Psoas muscle (tissue), 8 donors: Measurements from ENCODE around the gene ZNF524. TPM values are rescaled to one million over a fixed set of nuclear protein-coding genes. Genes with fewer than 3 reads are reported as not detected.
"Not testable (repeated sequence)": the region's sequence is repeated elsewhere in the genome, so short reads cannot be mapped to it uniquely, and the experiment has no call there.

Experiments used
- ATAC-seq, 4 donors: fragments of 200-7000 bp; cut with Tn5 transposase; one replicate each; pipeline ENCODE4 v1.9.1; 2020; ENCODE audit warnings: moderate library complexity in 3 of 4, mild to moderate bottlenecking in 2 of 4
- DNase-seq, 2 donors: peaks; one replicate each; pipeline ENCODE4 v3.0.0-alpha.2; 2020
- H3K27ac ChIP-seq: fragments of 200-600 bp; one replicate; pipeline ENCODE4 v1.8.0; 2022
- H3K27me3 ChIP-seq, 3 donors: fragments of 200-600 bp in 1 of 3; one replicate each; pipeline versions ENCODE4 v1.6.1 to v1.8.0; 2013 to 2022; ENCODE audit warnings: low read length in 2 of 3, mild to moderate bottlenecking in 2 of 3, moderate library complexity in 1 of 3; ENCODE audit not compliant: insufficient read depth in 3 of 3
- H3K36me3 ChIP-seq, 2 donors: fragments of 200-600 bp in 1 of 2; one replicate each; pipeline versions ENCODE4 v1.6.1 to v1.8.0; 2013 to 2022; ENCODE audit warnings: low read depth in 1 of 2, mild to moderate bottlenecking in 1 of 2, moderate library complexity in 1 of 2; ENCODE audit not compliant: insufficient read depth in 1 of 2
- H3K4me1 ChIP-seq: fragments of 200-600 bp; one replicate; pipeline ENCODE4 v1.8.0; 2022
- H3K4me3 ChIP-seq: fragments of 200-600 bp; one replicate; pipeline ENCODE4 v1.8.0; 2022; ENCODE audit warnings: mild to moderate bottlenecking
- H3K9me3 ChIP-seq: fragments of 200-600 bp; one replicate; pipeline ENCODE4 v1.8.0; 2022
- CTCF ChIP-seq: fragments of 200-600 bp; IDR thresholded peaks from one replicate; pipeline ENCODE4 v1.8.0; 2022; ENCODE audit warnings: antibody characterized with exemption
- WGBS, 3 donors: extraction: QIAGEN DNeasy Blood & Tissue Kit; methylation state at CpG; one replicate each; pipeline versions ENCODE4 v1.1.6 to v1.1.7; 2013; 5-methylcytosine and 5-hydroxymethylcytosine counted together
- intact Hi-C, 2 donors: fragments of 100-400 bp; cut with DNase I; formaldehyde crosslinking; loops; one replicate each; pipeline versions ENCODE4 v1.11.0 to v1.14.2; 2022
- polyA plus RNA-seq, 3 donors: library from polyadenylated mRNA; stranded (reverse); fragments of 200-250 nt; gene quantifications; one replicate each; pipeline ENCODE4 v1.2.3, GENCODE V29; 2013
- total RNA-seq, 4 donors: library from RNA; stranded (reverse); fragmentation: NEBNext Ultra II Directional in 2 of 4; extraction: Animal tissue kit (Norgen Biotek cat#: 25700) in 2 of 4; gene quantifications; one replicate each; pipeline versions ENCODE4 v1.2.1 to v1.2.4, GENCODE V29; 2021 to 2023
- donor health status: healthy with polysubstance abuse.
- donor health status: DM: no; HTN: no; CAD: no; lungs with moderate emphysema.
- donor health status: Bipolar disorder and iron deficiency.
- donor health status: healthy.
- donor health status: DM: yes; HTN: yes; CAD: no.
- donor health status: DM: no; HTN: no; CAD: no.
- donor health status: DM: no; HTN: no; CAD: no.
- donor health status: DM: yes; HTN: yes; CAD: no.

ZNF524 gene
- total and polyA plus RNA-seq, 7 donors: 21.4 to 52.5 (median 32.0) TPM

GRCh38 chr19:55563261-55563690, 36.8 kb upstream of the ZNF524 start:
- peak overlapping the region; percentile 83 for H3K27ac ChIP-seq
- peak; percentile 93 to 98 (median 98) for ATAC-seq
- no peaks in the 10 kb centered on the region for H3K36me3 ChIP-seq
- no peaks in the 10 kb centered on the region for H3K9me3 ChIP-seq
- intact Hi-C loops: no loop called here
- H3K4me1 ChIP-seq: no peaks in the 10 kb centered on the region
- DNase-seq: peak; percentile 58 to 84
- WGBS, 3 donors: 10 to 23% (median 17%) methylated on average over 12 of the region's 12 CpGs
- H3K27me3 ChIP-seq: no peaks in the 10 kb centered on the region
- no peak for TF ChIP-seq CTCF
- H3K4me3 ChIP-seq: peak overlapping the region; percentile 28

- intact Hi-C loops: no loop called here
- no peak for DNase-seq
- no peak overlapping the region for H3K4me3 ChIP-seq
- no peaks in the 10 kb centered on the region for H3K27me3 ChIP-seq
- H3K4me1 ChIP-seq: no peaks in the 10 kb centered on the region
- H3K36me3 ChIP-seq: no peaks in the 10 kb centered on the region
- WGBS, 3 donors: 28 to 44% (median 28%) methylated on average over 9 of the region's 9 CpGs
- ATAC-seq: no peak
- no peak overlapping the region for H3K27ac ChIP-seq
- no peaks in the 10 kb centered on the region for H3K9me3 ChIP-seq
- no peak for TF ChIP-seq CTCF
Observed at GRCh38 chr19:55566823-55567222, 33.3 kb upstream of the ZNF524 start.

- intact Hi-C loops: no loop called here
- ATAC-seq (no peak), DNase-seq (no peak)
- no peak for TF ChIP-seq CTCF
- Histone ChIP-seq H3K4me1 (no peaks in the 10 kb centered on the region), H3K4me3 (no peak overlapping the region), H3K36me3 (no peaks in the 10 kb centered on the region), H3K9me3 (no peaks in the 10 kb centered on the region), H3K27ac (no peak overlapping the region), H3K27me3 (no peaks in the 10 kb centered on the region)
Observed at GRCh38 chr19:55567708-55568328, 32.3 kb upstream of the ZNF524 start.

- WGBS, 3 donors: 90 to 95% (median 92%) methylated on average over 5 of the region's 5 CpGs
Observed at GRCh38 chr19:55569477-55569876, 30.6 kb upstream of the ZNF524 start.

GRCh38 chr19:55573929-55574328, 26.2 kb upstream of the ZNF524 start:
- 93 to 97% (median 94%) methylated on average over 6 of the region's 6 CpGs for WGBS, 3 donors
- H3K9me3 ChIP-seq, H3K27me3 ChIP-seq, H3K27ac ChIP-seq, intact Hi-C loops, H3K4me1 ChIP-seq, H3K4me3 ChIP-seq, ATAC-seq: not testable (repeated sequence)
- peaks cover 5 to 26% of the 10 kb centered on the region in 2 donors for H3K36me3 ChIP-seq
- peak in 1 of 2 donors; percentile 8 for DNase-seq

More at GRCh38 chr19:55569477-55569876, 30.6 kb upstream of the ZNF524 start:
- intact Hi-C loops, ATAC-seq, H3K9me3 ChIP-seq, H3K36me3 ChIP-seq, H3K4me1 ChIP-seq, H3K4me3 ChIP-seq, H3K27me3 ChIP-seq, H3K27ac ChIP-seq: not testable (repeated sequence)
- peak in 1 of 2 donors; percentile 19 for DNase-seq

GRCh38 chr19:55576746-55577145, 23.3 kb upstream of the ZNF524 start:
- DNase-seq (no peak), ATAC-seq (no peak)
- Histone ChIP-seq H3K4me1 (peaks cover 2% of the 10 kb centered on the region), H3K27me3 (no peaks in the 10 kb centered on the region), H3K36me3 (peaks cover 5 to 31% of the 10 kb centered on the region in 2 donors), H3K4me3 (no peak overlapping the region), H3K27ac (no peak overlapping the region), H3K9me3 (no peaks in the 10 kb centered on the region)
- 86 to 94% (median 89%) methylated on average over 5 of the region's 5 CpGs for WGBS, 3 donors
- intact Hi-C loops: no loop called here
- TF ChIP-seq CTCF: no peak
